HG03103 (cell line): ENCODE results near the gene DSCAM.

Experiments used
- ATAC-seq: cut with Tn5 transposase; IDR thresholded peaks from one replicate; pipeline ENCODE4 v1.9.1; 2021; ENCODE audit warnings: low read depth; ENCODE audit not compliant: unreplicated experiment

DSCAM gene

DNA sequence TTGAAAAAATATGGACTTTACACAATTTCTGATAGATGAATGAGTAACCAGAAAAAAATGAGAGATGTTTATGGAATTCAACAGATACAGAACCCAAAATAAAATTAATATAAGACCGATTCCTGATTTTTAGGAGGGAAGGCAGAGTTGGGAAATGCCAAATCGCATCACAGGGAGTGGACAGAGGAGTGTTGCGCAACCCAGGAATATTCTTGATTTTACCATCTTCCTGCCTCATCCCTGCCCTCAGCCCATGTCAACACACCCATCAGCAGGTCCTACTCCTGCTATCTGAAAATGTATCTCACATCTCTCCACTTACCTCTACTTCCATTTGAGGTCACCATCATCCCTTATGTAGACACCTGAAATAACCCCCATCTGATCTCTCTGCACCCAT, 221.0 kb downstream of the DSCAM start:
- ATAC-seq, result no peak

DNA sequence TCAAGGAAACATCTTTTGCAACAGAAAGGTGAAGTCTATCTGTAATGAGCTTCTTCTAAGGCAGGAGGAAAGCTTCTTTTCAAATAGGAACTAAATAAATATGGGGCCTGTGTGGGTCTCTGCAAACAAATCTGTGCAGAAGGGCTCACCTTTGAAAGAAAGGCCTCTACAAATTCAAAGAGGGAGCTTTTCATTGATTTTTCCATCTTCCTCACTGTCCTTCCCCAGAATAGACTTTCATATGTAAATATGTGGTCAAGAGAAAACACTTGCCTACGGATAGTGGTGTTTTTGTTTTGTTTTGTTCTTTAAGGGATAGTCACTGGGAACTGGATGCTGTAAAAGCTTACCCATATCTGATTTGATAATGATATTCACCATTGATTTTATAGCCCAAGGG, 223.4 kb downstream of the DSCAM start:
- ATAC-seq, result no peak

DNA sequence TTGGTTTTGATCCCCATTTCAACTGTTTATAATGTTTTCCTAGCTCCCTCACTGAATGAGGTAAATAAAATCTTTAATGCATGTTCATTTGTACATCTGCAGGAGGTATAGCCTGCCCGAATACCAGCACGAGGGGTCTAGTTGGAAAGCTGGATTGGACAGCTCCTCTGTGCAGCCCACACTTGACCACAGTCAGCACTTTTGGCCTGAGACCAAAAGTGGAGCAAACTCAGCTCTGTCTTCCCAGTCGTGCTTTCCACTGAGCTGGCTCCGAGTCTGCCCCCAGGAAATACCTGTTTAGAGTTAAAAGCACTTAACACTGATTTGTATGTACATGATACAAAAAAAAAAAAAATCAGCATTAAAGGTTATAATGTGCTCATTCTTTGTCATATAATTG, 224.4 kb downstream of the DSCAM start:
- ATAC-seq, result no peak

DNA sequence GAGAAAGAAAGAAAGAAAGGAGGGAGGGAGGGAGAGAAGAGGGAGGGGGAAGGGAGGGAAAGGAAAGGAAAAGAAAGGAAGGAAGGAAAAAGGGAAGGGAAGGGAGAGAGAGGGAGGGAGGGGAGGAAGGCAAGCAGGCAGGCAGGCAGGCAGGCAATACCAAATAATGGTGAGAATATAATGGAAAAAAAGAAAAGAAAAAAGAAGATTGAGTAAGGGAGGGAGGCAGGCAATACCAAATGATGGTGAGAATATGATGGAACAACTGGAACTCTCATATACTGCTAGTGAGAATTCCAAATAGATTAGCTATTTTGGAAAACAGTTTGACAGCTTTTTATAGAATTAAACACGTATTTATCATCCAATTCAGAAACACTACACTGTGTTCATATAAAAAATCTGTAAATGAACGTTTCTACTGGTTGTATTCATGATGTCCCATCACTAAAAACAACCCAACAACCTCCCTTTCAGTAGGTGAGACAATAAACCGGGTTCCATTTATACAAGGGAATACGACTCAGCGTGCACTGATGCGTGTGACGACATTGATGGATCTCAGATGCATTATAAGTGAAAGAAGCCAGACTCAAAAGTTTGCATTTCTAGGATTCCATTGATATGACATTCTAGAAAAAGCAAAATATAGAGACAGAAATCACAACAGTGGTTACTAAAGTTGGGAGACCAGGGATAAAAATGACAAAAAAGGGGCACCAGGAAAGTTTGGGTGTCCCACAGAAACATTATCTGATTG, 226.4 kb downstream of the DSCAM start:
- no peak for ATAC-seq

DNA sequence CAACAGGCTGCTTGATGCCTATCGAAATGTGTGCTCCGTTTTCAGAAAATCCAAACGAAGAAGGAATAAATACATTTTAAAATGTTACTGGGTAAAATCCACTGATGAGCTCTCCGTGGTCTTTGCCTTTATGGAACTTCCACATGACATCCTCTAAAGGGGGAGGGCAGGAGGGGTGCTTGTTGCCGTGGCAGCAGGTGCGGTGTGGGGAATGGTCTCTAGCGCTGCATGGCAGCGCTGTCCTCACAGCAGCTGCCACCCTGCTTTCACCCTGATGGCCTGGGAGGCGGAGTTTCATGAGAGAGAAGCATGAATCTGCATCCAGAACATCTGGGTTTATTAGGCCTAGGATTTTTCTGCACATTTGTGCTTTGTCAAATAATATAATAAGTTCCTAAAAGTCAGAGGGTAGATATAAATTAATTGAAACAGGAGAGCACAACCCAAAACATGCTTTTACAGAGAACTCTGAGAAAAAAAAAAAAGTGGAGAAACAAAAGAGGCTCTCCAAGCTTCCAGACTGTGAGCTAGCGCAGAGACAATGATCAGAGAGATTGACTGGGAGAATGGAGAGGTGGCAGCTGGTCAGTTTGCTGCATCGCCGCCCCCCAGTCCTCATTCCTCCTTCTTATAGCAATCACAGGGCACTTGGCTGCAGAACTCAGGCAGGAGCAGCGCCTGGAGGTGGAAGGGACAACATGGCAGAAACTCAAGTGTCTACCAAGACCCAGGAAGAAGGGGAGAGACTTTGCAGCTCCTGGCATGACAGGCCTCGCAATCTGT, 228.6 kb downstream of the DSCAM start:
- ATAC-seq, result no peak

DNA sequence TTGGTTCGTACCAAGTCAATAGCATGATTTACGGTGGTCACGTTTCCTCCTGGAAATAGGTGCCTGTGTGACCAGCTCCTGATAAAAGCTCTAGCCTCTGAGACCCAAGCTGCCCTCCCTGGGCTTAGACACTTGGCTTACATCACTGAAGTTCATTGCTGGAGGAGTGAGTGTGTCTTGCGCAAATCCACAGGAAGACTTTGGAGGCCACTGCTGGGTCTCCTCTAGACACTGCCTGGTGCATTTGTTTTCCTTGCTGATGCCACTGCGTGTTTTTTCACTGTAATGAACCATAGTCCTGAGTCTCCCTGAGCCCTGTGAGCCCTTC, 230.6 kb downstream of the DSCAM start:
- no peak for ATAC-seq

DNA sequence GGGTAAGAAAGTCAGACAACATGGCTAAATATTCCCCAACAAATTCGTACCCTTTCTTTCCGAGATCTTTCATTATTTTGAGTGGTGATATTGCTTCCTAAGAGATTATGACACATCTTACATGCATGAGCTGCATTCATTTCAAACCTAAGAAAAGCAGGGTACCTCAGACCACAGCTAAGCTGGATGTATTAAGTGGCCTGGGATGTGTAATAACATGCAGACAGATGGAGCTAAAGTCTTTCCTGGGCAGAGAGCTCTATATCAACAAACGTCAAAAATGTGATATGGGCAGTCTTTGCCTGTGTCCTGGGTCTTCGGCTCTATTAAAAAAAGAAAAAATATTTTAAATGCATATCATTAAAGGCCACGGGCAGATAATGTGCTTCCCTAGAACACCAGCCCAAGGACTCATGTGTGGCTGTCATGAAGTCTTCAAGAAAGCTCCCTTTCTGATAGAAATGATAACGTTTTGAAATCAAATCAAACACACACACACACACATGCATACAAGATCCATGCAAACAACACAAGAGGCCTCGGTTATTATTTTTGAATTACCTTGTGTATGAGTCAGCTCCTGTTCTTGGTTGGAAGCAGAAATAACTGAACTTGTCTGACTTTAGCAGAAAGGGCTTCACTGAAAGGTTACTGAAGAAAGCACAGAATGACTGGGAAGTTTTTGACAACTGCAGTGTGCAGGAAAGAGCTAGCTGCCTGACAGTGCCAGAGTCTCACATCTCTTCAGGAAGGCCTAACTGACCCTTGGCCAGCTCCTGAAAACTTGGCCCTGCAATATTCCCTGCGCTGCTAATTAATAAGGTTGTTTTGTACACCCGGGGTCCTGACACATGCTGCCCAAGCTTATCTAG, 231.2 kb downstream of the DSCAM start:
- no peak for ATAC-seq

DNA sequence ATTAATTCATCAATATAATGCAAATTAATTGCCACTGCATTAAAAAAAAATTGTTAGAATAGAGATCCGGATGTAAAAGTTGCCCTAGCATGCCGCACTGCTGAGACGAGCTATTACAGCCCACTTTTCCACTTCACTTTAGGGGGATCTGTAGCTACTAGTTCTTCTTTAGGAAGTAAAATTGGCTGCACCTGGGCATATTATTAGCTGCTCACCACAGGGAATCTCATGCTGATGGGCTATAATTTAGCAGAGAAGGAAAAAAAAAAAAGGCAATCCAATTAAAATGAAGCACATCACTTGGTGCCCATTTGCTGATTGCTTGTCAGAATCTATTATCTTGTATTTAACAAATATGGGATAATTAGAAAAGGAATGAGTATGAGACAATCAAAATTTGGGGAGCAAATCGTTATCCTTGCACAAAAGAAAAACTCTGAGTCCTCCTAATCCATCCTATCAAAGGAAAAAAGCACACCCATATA, 233.4 kb downstream of the DSCAM start:
- ATAC-seq, result no peak

DNA sequence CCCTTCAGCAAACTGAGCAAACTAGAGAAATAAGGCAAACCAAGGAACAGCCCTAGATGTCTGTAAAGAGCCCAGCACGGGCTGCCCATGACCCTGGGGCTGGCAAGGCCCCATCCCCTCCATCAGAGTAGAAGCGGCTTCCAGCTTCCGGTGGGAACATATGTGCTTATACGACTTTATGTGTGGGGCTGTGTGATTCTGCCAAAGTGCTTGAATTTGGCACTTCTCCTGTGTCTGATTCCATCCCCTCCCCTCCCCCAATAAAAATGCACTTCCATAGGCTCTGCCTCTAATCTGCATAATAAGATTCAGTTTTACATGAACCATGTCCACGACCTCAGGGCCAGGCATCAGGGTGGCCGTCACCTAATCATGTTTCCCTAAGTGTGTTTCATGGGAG, 236.6 kb downstream of the DSCAM start:
- no peak for ATAC-seq

DNA sequence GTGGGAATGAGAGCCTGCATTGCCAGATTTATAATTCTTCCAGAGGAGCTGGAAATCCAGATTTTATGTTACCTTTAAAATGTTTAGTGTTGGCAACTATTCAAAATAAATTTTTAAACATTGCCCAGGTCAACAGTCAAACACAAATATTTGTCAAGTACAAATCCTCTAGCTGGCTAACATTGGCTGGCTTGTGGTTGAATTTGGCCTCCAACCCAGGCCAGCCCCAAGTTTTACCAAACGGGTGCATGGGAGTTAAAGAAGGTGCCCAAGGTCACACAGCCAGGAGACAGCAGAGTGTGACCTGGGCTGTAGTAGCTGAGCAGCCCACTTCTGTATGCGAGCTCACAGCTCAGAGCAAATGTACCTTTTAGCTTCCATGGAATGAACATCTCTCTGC, 240.6 kb downstream of the DSCAM start:
- ATAC-seq, result no peak

DNA sequence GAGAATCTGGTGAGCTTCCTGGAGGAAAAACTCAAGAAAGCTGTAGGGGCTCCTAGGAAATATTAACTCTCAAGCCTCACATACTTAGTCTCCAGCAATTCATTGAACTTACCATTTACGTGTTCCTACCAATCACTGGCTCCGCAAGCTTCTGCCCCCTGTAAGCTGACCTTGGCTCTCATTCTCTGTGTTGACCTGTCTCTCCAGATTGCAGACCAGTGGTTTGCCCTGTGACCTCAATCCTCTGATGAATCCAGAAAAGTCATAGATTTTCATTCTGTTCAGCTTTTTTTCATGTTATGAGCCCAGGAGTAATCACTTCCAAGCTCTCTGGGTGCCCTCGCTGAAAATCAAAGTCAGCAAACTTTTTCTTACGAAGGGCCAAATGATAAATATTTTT, 241.9 kb downstream of the DSCAM start:
- no peak for ATAC-seq

DNA sequence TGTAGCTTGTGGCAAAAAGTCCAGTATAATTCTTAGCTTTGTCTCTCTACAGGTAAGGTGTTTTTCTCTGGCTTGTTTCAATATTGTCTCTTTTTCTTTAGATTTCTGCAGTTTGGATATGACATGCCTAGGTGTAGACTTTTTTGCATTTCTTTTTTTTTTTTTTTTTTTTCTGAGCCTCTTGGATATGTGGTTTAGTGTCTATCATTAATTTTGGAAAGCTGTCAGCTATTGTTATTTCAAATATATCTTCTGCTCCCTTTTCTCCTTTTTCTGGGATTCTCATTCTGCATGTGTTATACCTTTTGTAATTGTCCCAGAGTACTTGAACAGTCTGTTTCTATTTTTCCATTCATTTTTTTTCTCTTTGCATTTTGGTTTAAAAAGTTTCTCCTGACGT, 243.2 kb downstream of the DSCAM start:
- no peak for ATAC-seq

DNA sequence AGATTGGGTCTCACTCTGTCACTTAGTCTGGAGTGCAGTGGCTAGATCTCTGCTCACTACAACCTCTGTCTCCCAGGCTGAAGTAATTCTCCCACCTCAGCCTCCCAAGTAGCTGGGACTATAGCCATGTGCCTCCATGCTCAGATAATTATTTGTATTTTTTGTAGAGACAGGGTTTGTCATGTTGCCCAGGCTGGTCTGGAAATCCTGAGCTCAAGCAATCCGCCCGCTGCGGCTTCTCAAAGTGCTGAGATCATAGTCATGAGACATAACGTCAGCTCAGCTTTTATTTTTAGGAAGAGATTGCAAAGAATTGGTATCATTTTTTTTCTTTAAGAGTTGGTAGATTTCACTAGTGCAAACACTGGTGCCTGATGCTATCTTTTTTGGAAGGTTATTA, 244.9 kb downstream of the DSCAM start:
- ATAC-seq, result no peak

DNA sequence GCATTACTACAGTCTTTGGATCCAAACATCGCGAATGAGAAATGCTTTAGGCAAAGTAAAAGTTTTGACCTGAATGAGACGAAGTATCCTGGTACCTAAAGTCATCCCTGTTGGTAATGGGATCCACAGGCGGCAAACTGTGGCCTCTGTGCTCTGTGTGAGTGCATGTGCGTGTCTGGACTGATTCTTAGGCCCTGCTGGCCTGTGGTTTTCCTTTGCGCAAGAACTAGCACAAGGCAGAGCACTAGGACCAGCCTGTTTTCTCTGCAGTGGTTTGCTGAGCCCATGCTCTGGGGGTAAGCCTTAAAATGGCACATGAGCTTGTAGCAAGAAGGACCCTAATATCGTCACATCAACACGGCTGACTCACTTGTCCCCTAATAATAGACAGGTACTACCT, 251.2 kb downstream of the DSCAM start:
- ATAC-seq, result no peak

DNA sequence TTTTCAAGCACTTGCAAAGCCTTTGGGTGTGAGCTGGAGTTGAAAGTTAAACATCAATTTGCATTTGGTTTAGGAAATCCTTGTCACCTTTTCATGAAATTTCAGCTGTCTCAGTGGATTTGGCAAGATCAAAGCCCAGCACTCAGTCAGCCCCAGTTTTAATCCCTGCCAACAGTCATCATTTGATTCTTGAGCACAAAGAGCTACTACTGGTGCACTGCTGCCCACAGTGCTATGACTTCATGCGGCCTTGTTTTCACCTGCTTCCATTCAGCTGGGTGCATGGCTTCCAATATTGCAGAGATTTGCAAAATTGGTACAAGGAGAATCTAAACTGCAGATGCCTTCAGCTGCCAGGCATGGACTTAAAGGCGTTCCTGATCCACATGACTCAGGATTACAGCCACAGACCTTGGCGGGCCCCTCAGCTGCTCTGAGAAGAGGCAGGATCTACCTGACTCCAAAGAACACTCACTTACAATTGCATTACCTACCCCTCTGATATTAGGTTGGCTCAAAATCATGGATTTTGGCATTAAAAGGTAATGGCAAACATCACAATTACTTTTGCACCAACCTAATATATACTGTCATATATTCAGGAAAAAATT, 259.1 kb downstream of the DSCAM start:
- no peak for ATAC-seq

DNA sequence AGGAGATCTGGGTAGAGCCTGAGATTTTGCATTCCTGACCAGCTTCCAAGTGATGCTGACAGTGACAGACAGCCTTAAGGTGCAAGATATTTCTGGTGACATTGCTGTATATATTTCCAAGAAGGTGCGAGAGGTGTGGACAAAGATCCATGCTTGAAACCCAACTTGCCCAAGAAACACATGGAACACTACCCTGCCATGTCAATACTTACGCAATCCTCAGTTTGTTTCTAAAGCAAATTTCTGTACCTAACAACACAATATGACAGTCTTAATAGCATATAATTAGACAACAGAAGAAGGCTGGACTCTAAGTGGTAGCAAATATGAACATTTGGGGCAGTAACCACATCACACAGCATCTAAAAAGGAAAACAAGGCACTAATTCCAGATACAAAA, 260.4 kb downstream of the DSCAM start:
- ATAC-seq, result no peak

DNA sequence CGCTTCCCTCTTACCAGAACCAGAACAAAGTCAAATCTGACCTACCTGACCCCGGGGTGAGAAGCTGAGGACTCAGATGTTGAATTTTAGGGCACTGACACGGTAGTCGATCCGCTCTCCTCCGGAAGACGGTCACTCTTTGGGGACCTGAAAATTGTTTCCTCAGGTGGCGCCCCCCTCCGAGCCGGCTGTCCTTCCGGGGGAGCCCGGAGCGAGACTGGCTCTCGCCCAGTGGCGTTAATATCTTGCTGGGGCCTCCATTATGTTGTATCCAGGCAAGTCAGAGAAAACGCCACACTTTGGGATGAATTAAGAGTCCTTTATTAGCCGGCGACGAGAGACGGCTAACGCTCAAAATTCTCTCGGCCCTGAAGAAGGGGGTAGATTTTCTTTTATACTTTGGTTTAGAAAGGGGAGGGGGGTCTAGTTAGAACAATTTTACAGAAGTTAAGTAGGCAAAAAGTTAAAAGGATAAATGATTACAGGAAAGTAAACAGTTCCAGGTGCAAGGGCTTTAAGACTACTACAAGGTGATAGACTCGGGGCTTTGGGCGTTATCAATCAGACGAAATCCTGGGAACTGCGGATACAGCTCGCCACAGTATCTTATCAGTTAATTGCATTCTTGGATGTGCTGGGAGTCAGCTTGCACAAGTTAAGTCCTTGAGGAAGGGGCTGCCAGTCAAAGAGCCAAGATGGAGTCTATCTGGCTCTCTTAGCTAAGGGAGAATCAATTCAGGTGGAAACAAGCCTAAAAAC, 269.5 kb downstream of the DSCAM start:
- no peak for ATAC-seq

DNA sequence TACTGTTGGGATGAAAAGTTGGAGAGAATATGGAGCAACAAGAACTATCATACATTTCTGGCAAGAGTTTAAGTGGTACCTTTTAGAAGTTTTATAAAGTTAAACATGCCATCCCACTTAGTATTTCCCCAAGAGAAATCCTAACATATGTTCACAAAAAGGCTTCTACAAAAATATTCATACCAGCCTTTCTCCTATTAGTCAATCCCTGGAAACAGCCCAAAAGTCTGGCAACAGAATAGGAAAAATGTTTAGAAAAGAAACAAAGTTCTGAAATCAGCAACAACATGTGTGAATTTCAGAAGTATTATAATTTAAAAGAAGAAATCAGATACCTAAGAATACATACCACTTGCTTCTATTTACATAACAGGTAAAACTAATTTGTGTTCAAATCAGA, 271.0 kb downstream of the DSCAM start:
- ATAC-seq, result no peak

DNA sequence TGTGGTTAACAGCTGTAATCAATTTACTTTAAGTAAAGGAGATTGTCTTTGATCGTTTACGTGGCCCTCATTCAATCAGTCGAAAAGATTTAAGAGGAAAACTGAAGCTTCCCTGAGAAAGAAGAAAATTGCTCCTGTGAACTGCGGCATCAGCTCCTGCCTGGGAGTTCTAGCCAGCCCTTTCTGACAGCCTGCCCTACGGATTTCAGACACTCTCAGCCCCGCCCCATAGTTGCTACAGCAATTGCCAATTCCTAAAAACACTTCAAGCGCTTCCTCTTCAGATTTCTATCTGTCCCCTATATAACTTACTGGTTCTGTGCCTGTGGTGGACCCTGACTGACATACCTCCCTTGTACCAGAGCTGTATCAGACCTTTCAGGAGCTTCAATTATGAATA, 277.6 kb downstream of the DSCAM start:
- ATAC-seq, result no peak

DNA sequence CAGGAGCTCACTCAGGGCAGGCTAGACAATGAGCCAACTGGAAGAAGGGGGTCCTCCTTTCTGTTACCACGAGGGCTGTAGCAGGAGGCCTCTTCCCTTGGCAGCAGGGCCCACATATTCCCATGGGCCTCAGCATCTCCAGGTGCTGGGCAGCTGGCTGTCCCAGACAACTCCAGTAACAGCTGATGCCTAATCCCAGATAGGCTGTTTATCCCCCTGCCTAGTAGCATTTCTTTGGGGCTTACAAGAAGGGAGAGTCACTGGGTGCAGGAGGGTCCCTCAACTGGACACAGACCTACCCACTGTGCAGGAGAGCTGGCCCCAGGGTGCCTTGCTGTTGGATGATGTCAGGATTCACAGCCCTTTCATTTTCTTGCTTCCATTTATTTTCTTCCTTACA, 278.2 kb downstream of the DSCAM start:
- no peak for ATAC-seq
